Right atrium auricular region (tissue), 2 donors: ENCODE measurements around the gene HS6ST3. TPM values are rescaled to one million over a fixed set of nuclear protein-coding genes. Genes with fewer than 3 reads are reported as not detected.

Source experiments
- DNase-seq: peaks from one replicate; pipeline ENCODE4 v3.0.0-alpha.2; 2019; ENCODE audit warnings: low spot score
- H3K27ac ChIP-seq, 2 donors: fragments of 200-600 bp; sonication (generic); 1 replicate in 1 of 2; 2 replicates in 1 of 2; pipeline ENCODE4 v1.5.1; 2016 to 2019
- H3K27me3 ChIP-seq, 2 donors: fragments of 200-600 bp; sonication (generic); one replicate each; pipeline versions ENCODE4 v1.5.1 to v1.6.0; 2017 to 2019
- H3K36me3 ChIP-seq: fragments of 200-600 bp; sonication (generic); one replicate; pipeline ENCODE4 v1.5.1; 2016
- H3K4me1 ChIP-seq, 2 donors: fragments of 200-600 bp; sonication (generic); one replicate each; pipeline versions ENCODE4 v1.5.1 to v1.6.0; 2017 to 2019
- H3K4me3 ChIP-seq, 2 donors: fragments of 200-600 bp; sonication (generic); 1 replicate in 1 of 2; 2 replicates in 1 of 2; pipeline ENCODE4 v1.5.1; 2017 to 2019; ENCODE audit warnings: mild to moderate bottlenecking in 1 of 2, moderate library complexity in 1 of 2
- H3K9me3 ChIP-seq, 2 donors: fragments of 200-600 bp; sonication (generic); one replicate each; pipeline ENCODE4 v1.5.1; 2019
- CTCF ChIP-seq, 2 donors: fragments of 200-600 bp; sonication (generic); IDR thresholded peaks; one replicate each; pipeline ENCODE4 v1.5.1; 2019; ENCODE audit warnings: antibody characterized with exemption in 2 of 2
- total RNA-seq, 2 donors: library from RNA; depleted of rRNA; stranded (reverse); fragments of >200 nt; gene quantifications; one replicate each; pipeline ENCODE4 v1.1.0, GENCODE V29; 2016

Gene HS6ST3
- total RNA-seq, 2 donors from 2014 or later: 0.59 to 3.1 TPM

- no peak for TF ChIP-seq CTCF (IDR thresholded peaks at IDR 0.05)
Measured at GRCh38 chr13:96741779-96742178, 651.9 kb downstream of the HS6ST3 start.

DNA sequence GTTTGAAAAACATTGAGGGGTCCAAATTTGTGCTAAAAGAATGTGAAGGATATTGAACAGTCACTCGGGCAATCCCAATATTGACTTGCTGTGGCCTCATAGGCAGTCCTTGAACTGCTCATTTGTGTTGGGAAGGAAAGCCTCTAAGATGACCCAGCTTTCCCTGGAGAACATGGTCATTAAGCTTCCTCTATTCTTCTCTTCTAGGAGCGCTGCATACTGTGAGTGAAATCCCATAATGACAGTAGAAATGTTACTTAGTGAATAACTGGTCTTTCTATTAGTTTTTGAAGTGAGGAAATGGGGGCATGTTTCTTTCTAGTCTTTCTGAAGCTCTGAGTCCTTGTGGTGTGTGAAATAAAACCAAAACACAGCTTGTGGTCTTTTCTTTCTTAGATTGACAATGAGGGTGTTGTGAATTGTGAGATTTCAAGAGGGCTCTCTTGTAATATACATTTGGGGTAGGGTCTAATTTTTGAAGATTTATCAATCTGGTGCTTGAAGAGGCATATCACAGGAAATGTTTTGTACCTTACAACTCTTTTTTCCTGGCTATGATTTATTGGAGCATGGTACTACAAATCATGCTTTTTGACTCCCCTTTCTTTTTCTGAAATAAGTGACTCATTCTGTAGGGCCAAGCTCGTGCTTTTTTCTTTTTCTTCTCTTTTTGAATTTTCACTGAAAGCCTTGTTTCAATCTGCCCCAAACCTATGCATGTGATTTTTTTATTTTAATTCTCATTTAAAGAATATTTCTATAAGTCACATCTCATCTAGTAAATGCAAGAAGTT lies 653.6 kb downstream of the HS6ST3 start:
- H3K27me3 ChIP-seq: no peaks in the 10 kb centered on the region
- no peak overlapping the region for H3K4me3 ChIP-seq
- no peaks in the 10 kb centered on the region for H3K4me1 ChIP-seq
- H3K9me3 ChIP-seq: no peaks in the 10 kb centered on the region
- TF ChIP-seq CTCF (IDR thresholded peaks at IDR 0.05): no peak
- DNase-seq: no peak
- no peak overlapping the region for H3K27ac ChIP-seq
- H3K36me3 ChIP-seq: no peaks in the 10 kb centered on the region

More at GRCh38 chr13:96741779-96742178, 651.9 kb downstream of the HS6ST3 start:
- no peak for DNase-seq
- Histone ChIP-seq H3K4me3 (no peak overlapping the region), H3K27ac (no peak overlapping the region), H3K9me3 (no peaks in the 10 kb centered on the region), H3K36me3 (no peaks in the 10 kb centered on the region), H3K27me3 (no peaks in the 10 kb centered on the region), H3K4me1 (no peaks in the 10 kb centered on the region)

DNA sequence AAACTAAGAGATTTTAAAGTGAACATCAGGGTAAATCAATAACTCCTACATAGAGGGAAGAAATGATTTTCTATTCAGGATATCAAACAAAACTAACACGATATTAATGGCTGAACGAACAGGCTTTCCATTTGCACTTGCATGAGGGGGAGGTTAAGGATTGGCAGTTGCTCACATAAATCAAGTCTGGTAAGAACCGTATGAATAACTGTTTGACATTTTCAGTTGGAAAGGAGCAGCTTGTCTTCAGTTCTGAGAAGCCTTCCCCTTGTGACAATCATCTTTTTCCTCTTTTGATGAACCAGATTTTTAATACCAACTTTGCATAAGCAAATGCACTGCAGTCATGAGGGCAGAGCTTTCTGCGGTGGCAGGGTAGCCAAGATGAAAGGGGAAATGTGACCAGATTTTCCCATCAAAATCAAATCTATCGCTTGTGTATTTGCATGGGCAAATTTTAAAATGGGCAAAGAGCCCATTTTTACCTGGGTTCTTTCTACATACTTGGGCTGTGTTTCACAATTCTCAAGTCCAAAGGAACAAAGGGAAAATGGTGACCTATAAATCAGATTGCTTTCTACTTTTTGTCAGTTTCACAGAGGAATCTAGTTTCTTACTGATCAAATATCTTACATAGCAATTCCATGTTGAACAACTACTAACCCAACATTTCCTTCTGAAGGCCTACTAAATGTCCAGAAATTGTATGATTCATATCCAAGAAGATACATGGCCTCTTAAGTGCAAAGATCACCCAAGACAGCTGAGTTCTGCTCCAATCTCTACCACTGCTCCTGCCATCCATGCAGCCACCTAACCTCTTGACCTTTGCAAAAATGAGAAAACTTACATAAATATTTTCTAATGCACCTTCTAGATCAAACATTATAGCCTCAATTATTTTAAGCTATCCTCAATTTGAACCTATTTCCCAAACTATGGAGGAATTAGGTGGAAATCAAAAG lies 654.7 kb downstream of the HS6ST3 start:
- no peaks in the 10 kb centered on the region for H3K36me3 ChIP-seq
- TF ChIP-seq CTCF (IDR thresholded peaks at IDR 0.05): no peak
- DNase-seq: no peak

GRCh38 chr13:96746886-96747285 lies 657.0 kb downstream of the HS6ST3 start:
- Histone ChIP-seq H3K4me1 (no peaks in the 10 kb centered on the region), H3K36me3 (no peaks in the 10 kb centered on the region), H3K9me3 (no peaks in the 10 kb centered on the region), H3K4me3 (no peak overlapping the region), H3K27me3 (no peaks in the 10 kb centered on the region), H3K27ac (no peak overlapping the region)
- DNase-seq: no peak
- no peak for TF ChIP-seq CTCF (IDR thresholded peaks at IDR 0.05)

More for the DNA sequence above, 654.7 kb downstream of the HS6ST3 start:
- Histone ChIP-seq H3K27ac (no peak overlapping the region), H3K4me3 (no peak overlapping the region), H3K4me1 (no peaks in the 10 kb centered on the region), H3K27me3 (no peaks in the 10 kb centered on the region), H3K9me3 (no peaks in the 10 kb centered on the region)

- Histone ChIP-seq H3K4me3 (no peak overlapping the region), H3K27me3 (no peaks in the 10 kb centered on the region), H3K27ac (no peak overlapping the region), H3K9me3 (no peaks in the 10 kb centered on the region), H3K4me1 (no peaks in the 10 kb centered on the region), H3K36me3 (no peaks in the 10 kb centered on the region)
- no peak for TF ChIP-seq CTCF (IDR thresholded peaks at IDR 0.05)
- no peak for DNase-seq
Measured at GRCh38 chr13:96749825-96750224, 659.9 kb downstream of the HS6ST3 start.
